HepG2 (cell line): Measurements from ENCODE around the gene TRPC4AP. TPM values are rescaled to one million over a fixed set of nuclear protein-coding genes. Genes with fewer than 3 reads are reported as not detected.
A peak's percentile ranks its signal among the peaks of the same experiment; 100 is the strongest.

Source experiments
- FOXP1 ChIP-seq, 2 experiments: fragments of 450-650 bp in 1 of 2; IDR thresholded peaks; 2 replicates each; pipeline ENCODE4 v1.6.1; 2017 to 2018; ENCODE audit warnings: antibody characterized with exemption in 1 of 2
- KDM1A ChIP-seq: IDR thresholded peaks from 2 replicates; pipeline ENCODE4 v1.6.1; 2016; ENCODE audit warnings: missing compliant biosample characterization
- MTA3 ChIP-seq: sonication (generic); formaldehyde crosslinking; IDR thresholded peaks from 2 replicates; pipeline ENCODE4 v1.4.0; 2020; ENCODE audit warnings: missing genetic modification reagents
- SP140L ChIP-seq: sonication (generic); formaldehyde crosslinking; IDR thresholded peaks from 2 replicates; pipeline ENCODE4 v1.4.0; 2020; ENCODE audit warnings: missing genetic modification reagents, borderline replicate concordance
- SRSF9 ChIP-seq: fragments of 200-400 bp; formaldehyde crosslinking; IDR thresholded peaks from 2 replicates; pipeline ENCODE4 v1.6.1; 2018; ENCODE audit warnings: borderline replicate concordance, mild to moderate bottlenecking, low read depth, low read length; ENCODE audit not compliant: insufficient read depth, poor library complexity, severe bottlenecking
- ZNF780A ChIP-seq: sonication (generic); formaldehyde crosslinking; IDR thresholded peaks from 2 replicates; pipeline ENCODE4 v1.8.0; 2022; ENCODE audit warnings: mild to moderate bottlenecking, missing genetic modification reagents, moderate library complexity
- polyA plus RNA-seq, 8 experiments: library from polyadenylated mRNA; depleted of rRNA in 3 of 8; stranded (reverse) in 7 of 8; unstranded in 1 of 8; fragments of >200 nt; fragmentation: Illumina TruSeq in 4 of 8; extraction: Trizol in 4 of 8; gene quantifications; 2 replicates each; pipeline versions ENCODE4 v1.2.1 to v1.2.3, GENCODE V29; 2011 to 2016; ENCODE audit warnings: low read depth in 4 of 8, missing spikeins in 1 of 8, mixed read lengths in 1 of 8; ENCODE audit not compliant: insufficient read depth in 1 of 8
- total RNA-seq, 5 experiments: library from RNA; depleted of rRNA; stranded (reverse); fragments of >200 nt; fragmentation: Illumina TruSeq; extraction: Trizol; gene quantifications; 2 replicates each; pipeline ENCODE4 v1.2.3, GENCODE V29; 2016; ENCODE audit warnings: low read depth in 1 of 5
- TF ChIP-seq, protein P1 (sequence below): sonication (generic); formaldehyde crosslinking; IDR thresholded peaks from one replicate; pipeline ENCODE4 v1.5.1; 2020; ENCODE audit warnings: mild to moderate bottlenecking, missing genetic modification reagents; ENCODE audit errors: not compliant biosample characterization
- TF ChIP-seq, protein P2 (sequence below): IDR thresholded peaks from 2 replicates; pipeline ENCODE4 v1.4.0; 2020; ENCODE audit warnings: mild to moderate bottlenecking, missing genetic modification reagents
- TF ChIP-seq, protein P3 (sequence below): fragments of 450-650 bp; IDR thresholded peaks from 2 replicates; pipeline ENCODE4 v1.6.1; 2017; ENCODE audit warnings: mild to moderate bottlenecking

TRPC4AP gene
- total and polyA plus RNA-seq, 2 of the 13 experiments (the other 11 are each of a cell fraction or from before 2014, with no cell fraction given) = 136 to 137 TPM

DNA sequence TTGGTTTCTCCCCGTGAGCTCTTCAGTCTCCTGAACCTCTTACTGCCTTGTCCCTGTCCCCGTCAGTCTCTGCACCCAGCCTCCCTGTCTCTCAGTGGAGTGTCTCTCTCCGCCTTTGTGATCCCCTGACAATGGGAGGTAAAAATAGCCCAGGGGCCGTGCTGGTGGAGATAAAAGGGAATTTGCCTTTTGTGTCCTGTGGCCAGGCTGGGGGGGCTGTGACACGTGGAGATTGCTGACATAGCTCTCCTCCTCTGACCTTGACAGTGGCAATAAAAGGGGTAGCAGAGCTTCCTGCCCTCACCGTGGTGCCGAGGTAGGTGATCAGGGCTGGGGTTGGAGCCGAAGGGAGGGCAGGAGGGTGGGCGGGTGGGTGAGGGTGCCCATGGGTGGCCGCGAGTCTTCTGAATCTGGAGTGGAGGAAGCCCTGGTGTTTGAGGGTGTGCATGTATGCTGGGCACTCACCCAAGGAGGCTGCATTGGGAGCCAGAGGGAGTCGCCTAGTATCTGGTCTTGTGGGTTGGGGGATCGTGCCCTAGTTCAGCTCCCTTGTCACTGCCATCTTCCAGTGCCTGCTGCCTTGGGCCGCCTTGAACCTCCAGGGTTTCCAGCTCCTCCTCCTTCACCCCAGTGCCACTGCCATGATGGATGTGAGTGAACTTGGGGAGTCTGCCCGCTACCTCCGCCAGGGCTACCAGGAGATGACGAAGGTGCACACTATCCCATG, 115.1 kb downstream of the TRPC4AP start (continued):
- TF ChIP-seq, protein P1, sequence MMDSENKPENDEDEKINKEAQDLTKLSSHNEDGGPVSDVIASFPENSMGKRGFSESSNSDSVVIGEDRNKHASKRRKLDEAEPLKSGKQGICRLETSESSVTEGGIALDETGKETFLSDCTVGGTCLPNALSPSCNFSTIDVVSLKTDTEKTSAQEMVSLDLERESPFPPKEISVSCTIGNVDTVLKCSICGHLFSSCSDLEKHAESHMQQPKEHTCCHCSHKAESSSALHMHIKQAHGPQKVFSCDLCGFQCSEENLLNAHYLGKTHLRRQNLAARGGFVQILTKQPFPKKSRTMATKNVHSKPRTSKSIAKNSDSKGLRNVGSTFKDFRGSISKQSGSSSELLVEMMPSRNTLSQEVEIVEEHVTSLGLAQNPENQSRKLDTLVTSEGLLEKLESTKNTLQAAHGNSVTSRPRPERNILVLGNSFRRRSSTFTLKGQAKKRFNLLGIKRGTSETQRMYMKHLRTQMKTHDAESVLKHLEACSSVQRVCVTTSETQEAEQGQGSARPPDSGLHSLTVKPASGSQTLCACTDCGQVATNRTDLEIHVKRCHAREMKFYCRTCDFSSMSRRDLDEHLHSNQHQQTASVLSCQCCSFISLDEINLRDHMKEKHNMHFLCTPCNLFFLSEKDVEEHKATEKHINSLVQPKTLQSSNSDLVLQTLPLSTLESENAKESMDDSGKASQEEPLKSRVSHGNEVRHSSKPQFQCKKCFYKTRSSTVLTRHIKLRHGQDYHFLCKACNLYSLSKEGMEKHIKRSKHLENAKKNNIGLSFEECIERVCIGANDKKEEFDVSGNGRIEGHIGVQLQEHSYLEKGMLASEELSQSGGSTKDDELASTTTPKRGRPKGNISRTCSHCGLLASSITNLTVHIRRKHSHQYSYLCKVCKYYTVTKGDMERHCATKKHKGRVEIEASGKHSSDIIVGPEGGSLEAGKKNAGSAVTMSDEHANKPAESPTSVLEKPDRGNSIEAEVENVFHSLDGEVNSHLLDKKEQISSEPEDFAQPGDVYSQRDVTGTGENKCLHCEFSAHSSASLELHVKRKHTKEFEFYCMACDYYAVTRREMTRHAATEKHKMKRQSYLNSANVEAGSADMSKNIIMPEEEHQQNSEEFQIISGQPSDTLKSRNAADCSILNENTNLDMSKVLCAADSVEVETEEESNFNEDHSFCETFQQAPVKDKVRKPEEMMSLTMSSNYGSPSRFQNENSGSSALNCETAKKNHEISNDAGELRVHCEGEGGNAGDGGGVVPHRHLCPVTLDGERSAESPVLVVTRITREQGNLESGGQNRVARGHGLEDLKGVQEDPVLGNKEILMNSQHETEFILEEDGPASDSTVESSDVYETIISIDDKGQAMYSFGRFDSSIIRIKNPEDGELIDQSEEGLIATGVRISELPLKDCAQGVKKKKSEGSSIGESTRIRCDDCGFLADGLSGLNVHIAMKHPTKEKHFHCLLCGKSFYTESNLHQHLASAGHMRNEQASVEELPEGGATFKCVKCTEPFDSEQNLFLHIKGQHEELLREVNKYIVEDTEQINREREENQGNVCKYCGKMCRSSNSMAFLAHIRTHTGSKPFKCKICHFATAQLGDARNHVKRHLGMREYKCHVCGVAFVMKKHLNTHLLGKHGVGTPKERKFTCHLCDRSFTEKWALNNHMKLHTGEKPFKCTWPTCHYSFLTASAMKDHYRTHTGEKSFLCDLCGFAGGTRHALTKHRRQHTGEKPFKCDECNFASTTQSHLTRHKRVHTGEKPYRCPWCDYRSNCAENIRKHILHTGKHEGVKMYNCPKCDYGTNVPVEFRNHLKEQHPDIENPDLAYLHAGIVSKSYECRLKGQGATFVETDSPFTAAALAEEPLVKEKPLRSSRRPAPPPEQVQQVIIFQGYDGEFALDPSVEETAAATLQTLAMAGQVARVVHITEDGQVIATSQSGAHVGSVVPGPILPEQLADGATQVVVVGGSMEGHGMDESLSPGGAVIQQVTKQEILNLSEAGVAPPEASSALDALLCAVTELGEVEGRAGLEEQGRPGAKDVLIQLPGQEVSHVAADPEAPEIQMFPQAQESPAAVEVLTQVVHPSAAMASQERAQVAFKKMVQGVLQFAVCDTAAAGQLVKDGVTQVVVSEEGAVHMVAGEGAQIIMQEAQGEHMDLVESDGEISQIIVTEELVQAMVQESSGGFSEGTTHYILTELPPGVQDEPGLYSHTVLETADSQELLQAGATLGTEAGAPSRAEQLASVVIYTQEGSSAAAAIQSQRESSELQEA (CRISPR knock-in tag) = no peak
- TF ChIP-seq FOXP1 (IDR thresholded peaks at IDR 0.05) (no peak), FOXP1 (CRISPR knock-in tag; IDR thresholded peaks at IDR 0.05) (no peak), SP140L (CRISPR knock-in tag) (no peak), MTA3 (CRISPR knock-in tag) (no peak), SRSF9 (no peak), ZNF780A (CRISPR knock-in tag) (no peak), KDM1A (CRISPR knock-in tag) (no peak)
- TF ChIP-seq, protein P2, sequence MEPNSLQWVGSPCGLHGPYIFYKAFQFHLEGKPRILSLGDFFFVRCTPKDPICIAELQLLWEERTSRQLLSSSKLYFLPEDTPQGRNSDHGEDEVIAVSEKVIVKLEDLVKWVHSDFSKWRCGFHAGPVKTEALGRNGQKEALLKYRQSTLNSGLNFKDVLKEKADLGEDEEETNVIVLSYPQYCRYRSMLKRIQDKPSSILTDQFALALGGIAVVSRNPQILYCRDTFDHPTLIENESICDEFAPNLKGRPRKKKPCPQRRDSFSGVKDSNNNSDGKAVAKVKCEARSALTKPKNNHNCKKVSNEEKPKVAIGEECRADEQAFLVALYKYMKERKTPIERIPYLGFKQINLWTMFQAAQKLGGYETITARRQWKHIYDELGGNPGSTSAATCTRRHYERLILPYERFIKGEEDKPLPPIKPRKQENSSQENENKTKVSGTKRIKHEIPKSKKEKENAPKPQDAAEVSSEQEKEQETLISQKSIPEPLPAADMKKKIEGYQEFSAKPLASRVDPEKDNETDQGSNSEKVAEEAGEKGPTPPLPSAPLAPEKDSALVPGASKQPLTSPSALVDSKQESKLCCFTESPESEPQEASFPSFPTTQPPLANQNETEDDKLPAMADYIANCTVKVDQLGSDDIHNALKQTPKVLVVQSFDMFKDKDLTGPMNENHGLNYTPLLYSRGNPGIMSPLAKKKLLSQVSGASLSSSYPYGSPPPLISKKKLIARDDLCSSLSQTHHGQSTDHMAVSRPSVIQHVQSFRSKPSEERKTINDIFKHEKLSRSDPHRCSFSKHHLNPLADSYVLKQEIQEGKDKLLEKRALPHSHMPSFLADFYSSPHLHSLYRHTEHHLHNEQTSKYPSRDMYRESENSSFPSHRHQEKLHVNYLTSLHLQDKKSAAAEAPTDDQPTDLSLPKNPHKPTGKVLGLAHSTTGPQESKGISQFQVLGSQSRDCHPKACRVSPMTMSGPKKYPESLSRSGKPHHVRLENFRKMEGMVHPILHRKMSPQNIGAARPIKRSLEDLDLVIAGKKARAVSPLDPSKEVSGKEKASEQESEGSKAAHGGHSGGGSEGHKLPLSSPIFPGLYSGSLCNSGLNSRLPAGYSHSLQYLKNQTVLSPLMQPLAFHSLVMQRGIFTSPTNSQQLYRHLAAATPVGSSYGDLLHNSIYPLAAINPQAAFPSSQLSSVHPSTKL (CRISPR knock-in tag) = peak; percentile 68
- TF ChIP-seq, protein P3, sequence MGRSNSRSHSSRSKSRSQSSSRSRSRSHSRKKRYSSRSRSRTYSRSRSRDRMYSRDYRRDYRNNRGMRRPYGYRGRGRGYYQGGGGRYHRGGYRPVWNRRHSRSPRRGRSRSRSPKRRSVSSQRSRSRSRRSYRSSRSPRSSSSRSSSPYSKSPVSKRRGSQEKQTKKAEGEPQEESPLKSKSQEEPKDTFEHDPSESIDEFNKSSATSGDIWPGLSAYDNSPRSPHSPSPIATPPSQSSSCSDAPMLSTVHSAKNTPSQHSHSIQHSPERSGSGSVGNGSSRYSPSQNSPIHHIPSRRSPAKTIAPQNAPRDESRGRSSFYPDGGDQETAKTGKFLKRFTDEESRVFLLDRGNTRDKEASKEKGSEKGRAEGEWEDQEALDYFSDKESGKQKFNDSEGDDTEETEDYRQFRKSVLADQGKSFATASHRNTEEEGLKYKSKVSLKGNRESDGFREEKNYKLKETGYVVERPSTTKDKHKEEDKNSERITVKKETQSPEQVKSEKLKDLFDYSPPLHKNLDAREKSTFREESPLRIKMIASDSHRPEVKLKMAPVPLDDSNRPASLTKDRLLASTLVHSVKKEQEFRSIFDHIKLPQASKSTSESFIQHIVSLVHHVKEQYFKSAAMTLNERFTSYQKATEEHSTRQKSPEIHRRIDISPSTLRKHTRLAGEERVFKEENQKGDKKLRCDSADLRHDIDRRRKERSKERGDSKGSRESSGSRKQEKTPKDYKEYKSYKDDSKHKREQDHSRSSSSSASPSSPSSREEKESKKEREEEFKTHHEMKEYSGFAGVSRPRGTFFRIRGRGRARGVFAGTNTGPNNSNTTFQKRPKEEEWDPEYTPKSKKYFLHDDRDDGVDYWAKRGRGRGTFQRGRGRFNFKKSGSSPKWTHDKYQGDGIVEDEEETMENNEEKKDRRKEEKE = no peak
